ENCODE measurements around the gene ANKS1B.

ANKS1B gene

GRCh38 chr12:99713946-99714520 is 270.7 kb downstream of the ANKS1B start:
- Histone ChIP-seq H3K4me1 (ENCODE audit: control insufficient read depth, insufficient read depth, low read length) (no peaks in the 10 kb centered on the region), H3K36me3 (ENCODE audit: control insufficient read depth in 2 of 2, insufficient read depth in 1 of 2, low read length in 2 of 2) (no peaks in the 10 kb centered on the region), H3K9me3 (ENCODE audit: control insufficient read depth, insufficient read depth, low read depth, low read length) (no peaks in the 10 kb centered on the region), H3K4me3 (ENCODE audit: low read depth, low read length) (no peak overlapping the region), H3K27ac (ENCODE audit: extremely low read depth, low read depth, low read length) (no peak overlapping the region)
- POLR2A ChIA-PET, result no interaction called here
- TF ChIP-seq ZNF521 (tag by site-specific recombination; IDR thresholded peaks at IDR 0.05) (no peak), HOXC10 (CRISPR knock-in tag; IDR thresholded peaks at IDR 0.05) (no peak)
- CTCF ChIA-PET, result no interaction called here

GRCh38 chr12:99712281-99712680 is 272.5 kb downstream of the ANKS1B start:
- no peak for TF ChIP-seq ZNF600 (tag by site-specific recombination; IDR thresholded peaks at IDR 0.05)
- TF ChIP-seq ZNF157 (tag by site-specific recombination; IDR thresholded peaks at IDR 0.05), result no peak
- TF ChIP-seq ZNF529 (tag by site-specific recombination; IDR thresholded peaks at IDR 0.05; ENCODE audit: insufficient replicate concordance), result no peak
- TF ChIP-seq, protein P1, sequence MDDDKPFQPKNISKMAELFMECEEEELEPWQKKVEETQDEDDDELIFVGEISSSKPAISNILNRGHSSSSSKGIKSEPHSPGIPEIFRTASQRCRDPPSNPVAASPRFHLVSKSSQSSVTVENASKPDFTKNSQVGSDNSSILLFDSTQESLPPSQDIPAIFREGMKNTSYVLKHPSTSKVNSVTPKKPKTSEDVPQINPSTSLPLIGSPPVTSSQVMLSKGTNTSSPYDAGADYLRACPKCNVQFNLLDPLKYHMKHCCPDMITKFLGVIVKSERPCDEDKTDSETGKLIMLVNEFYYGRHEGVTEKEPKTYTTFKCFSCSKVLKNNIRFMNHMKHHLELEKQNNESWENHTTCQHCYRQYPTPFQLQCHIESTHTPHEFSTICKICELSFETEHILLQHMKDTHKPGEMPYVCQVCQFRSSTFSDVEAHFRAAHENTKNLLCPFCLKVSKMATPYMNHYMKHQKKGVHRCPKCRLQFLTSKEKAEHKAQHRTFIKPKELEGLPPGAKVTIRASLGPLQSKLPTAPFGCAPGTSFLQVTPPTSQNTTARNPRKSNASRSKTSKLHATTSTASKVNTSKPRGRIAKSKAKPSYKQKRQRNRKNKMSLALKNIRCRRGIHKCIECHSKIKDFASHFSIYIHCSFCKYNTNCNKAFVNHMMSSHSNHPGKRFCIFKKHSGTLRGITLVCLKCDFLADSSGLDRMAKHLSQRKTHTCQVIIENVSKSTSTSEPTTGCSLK (tag by site-specific recombination; IDR thresholded peaks at IDR 0.05), result no peak
- no peak for TF ChIP-seq ZNF214 (tag by site-specific recombination; IDR thresholded peaks at IDR 0.05; ENCODE audit: borderline replicate concordance)
- no peak for TF ChIP-seq MYNN (tag by site-specific recombination; IDR thresholded peaks at IDR 0.05; ENCODE audit: borderline replicate concordance)
- TF ChIP-seq BCL11A (tag by site-specific recombination; IDR thresholded peaks at IDR 0.05; ENCODE audit: low read depth), result no peak
- no peak for TF ChIP-seq ZNF114 (tag by site-specific recombination; IDR thresholded peaks at IDR 0.05)
- no peak for TF ChIP-seq ZNF585B (tag by site-specific recombination; IDR thresholded peaks at IDR 0.05)
- TF ChIP-seq ZNF335 (tag by site-specific recombination; conservative IDR thresholded peaks at IDR 0.05), result no peak
- no peak for TF ChIP-seq ZNF664 (tag by site-specific recombination; IDR thresholded peaks at IDR 0.05)
- no peak for TF ChIP-seq YY1 (tag by site-specific recombination; IDR thresholded peaks at IDR 0.05)
- TF ChIP-seq ZNF426 (tag by site-specific recombination; IDR thresholded peaks at IDR 0.05), result no peak
- no peak for TF ChIP-seq ZFHX2 (tag by site-specific recombination; conservative IDR thresholded peaks at IDR 0.05)
- no peak for TF ChIP-seq ZNF146 (tag by site-specific recombination; IDR thresholded peaks at IDR 0.05)
- TF ChIP-seq TRIM28 (IDR thresholded peaks at IDR 0.05; ENCODE audit: borderline replicate concordance, low read length), result no peak
- no peak for TF ChIP-seq ZXDB (tag by site-specific recombination; IDR thresholded peaks at IDR 0.05)
- POLR2A ChIA-PET, result no interaction called here
- H3K27ac ChIP-seq (ENCODE audit: extremely low read depth, low read depth, low read length), result no peak overlapping the region
- CTCF ChIA-PET, result interaction anchor here (0.6 kb wide), 1 partner anchor 636 kb away, joined by 3 read pairs; no protein-coding TSS in a partner anchor
- H3K4me1 ChIP-seq (ENCODE audit: control insufficient read depth, insufficient read depth, low read length), result no peaks in the 10 kb centered on the region
- H3K36me3 ChIP-seq (ENCODE audit: control insufficient read depth in 2 of 2, insufficient read depth in 1 of 2, low read length in 2 of 2), result no peaks in the 10 kb centered on the region
- H3K4me3 ChIP-seq (ENCODE audit: low read depth, low read length), result no peak overlapping the region
- H3K9me3 ChIP-seq (ENCODE audit: control insufficient read depth, insufficient read depth, low read depth, low read length), result no peaks in the 10 kb centered on the region

DNA sequence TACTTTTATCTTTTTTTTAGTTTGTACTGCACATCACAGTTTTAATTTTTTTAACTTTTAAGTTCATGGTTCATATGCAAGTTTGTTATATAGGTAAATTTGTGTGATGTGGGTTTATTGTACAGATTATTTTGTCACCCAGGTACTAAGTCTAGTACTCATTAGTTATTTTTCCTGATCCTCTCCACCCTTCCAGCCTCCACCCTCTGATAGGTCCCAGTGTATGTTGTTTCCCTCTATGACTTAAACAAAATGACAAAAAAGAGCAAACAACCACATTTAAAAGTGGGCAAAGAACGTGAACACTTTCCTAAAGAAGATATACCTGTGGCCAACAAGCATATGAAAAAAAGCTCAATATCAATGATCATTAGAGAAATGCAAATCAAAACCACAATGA is 273.5 kb downstream of the ANKS1B start:
- Histone ChIP-seq H3K4me3 (ENCODE audit: low read depth, low read length) (no peak overlapping the region), H3K9me3 (ENCODE audit: control insufficient read depth, insufficient read depth, low read depth, low read length) (no peaks in the 10 kb centered on the region), H3K4me1 (ENCODE audit: control insufficient read depth, insufficient read depth, low read length) (no peaks in the 10 kb centered on the region), H3K36me3 (ENCODE audit: control insufficient read depth in 2 of 2, insufficient read depth in 1 of 2, low read length in 2 of 2) (no peaks in the 10 kb centered on the region), H3K27ac (ENCODE audit: extremely low read depth, low read depth, low read length) (no peak overlapping the region)
- POLR2A ChIA-PET, result no interaction called here
- CTCF ChIA-PET, result no interaction called here
- no peak for TF ChIP-seq YY1 (tag by site-specific recombination; IDR thresholded peaks at IDR 0.05)
- TF ChIP-seq ZNF175 (tag by site-specific recombination; IDR thresholded peaks at IDR 0.05), result no peak
- TF ChIP-seq RBAK (tag by site-specific recombination; IDR thresholded peaks at IDR 0.05), result no peak
- no peak for TF ChIP-seq ZNF324 (tag by site-specific recombination; IDR thresholded peaks at IDR 0.05)
- no peak for TF ChIP-seq ZNF311 (tag by site-specific recombination; IDR thresholded peaks at IDR 0.05; ENCODE audit: borderline replicate concordance)
- TF ChIP-seq ZNF211 (tag by site-specific recombination; IDR thresholded peaks at IDR 0.05; ENCODE audit: low read depth), result no peak
- TF ChIP-seq ZNF837 (tag by site-specific recombination; IDR thresholded peaks at IDR 0.05), result no peak
- no peak for TF ChIP-seq ZNF843 (tag by site-specific recombination; IDR thresholded peaks at IDR 0.05)
- TF ChIP-seq SCRT1 (tag by site-specific recombination; IDR thresholded peaks at IDR 0.05; ENCODE audit: borderline replicate concordance), result no peak

All from HEK293 (cell line).